ENCODE results near the gene AMH.

GRCh38 chr19:2226051-2226839 lies 22.9 kb upstream of the AMH start:
- TF ChIP-seq CREB1 (CRISPR knock-in tag; IDR thresholded peaks at IDR 0.05; ENCODE audit: low read depth) (no peak), CTCF (conservative IDR thresholded peaks at IDR 0.05; ENCODE audit: low read depth in 2 of 2) (no peak), EZH2 (IDR thresholded peaks at IDR 0.05; ENCODE audit: low read depth, unreplicated experiment) (no peak), POLR2AphosphoS5 (IDR thresholded peaks at IDR 0.05; ENCODE audit: low read depth) (no peak), EZH2phosphoT487 (IDR thresholded peaks at IDR 0.05; ENCODE audit: unreplicated experiment) (no peak), NANOG (IDR thresholded peaks at IDR 0.05; ENCODE audit: borderline replicate concordance) (no peak), REST (IDR thresholded peaks at IDR 0.05; ENCODE audit: unreplicated experiment) (no peak), JUNB (IDR thresholded peaks at IDR 0.05; ENCODE audit: unreplicated experiment) (no peak), ETS1 (IDR thresholded peaks at IDR 0.05) (no peak), STAT1 (IDR thresholded peaks at IDR 0.05; ENCODE audit: unreplicated experiment) (no peak), ZNF331 (CRISPR knock-in tag; IDR thresholded peaks at IDR 0.05; ENCODE audit: low read depth) (no peak)

Data from GM23338 (cell line).